HG03442 (cell line): ENCODE results near the gene RCAN1.
A peak's percentile ranks its signal among the peaks of the same experiment; 100 is the strongest.
"Not testable (repeated sequence)": the region's sequence is repeated elsewhere in the genome, so short reads cannot be mapped to it uniquely, and the experiment has no call there.

Source experiments
- ATAC-seq: cut with Tn5 transposase; IDR thresholded peaks from one replicate; pipeline ENCODE4 v1.9.1; 2021; ENCODE audit warnings: mild to moderate bottlenecking, moderate library complexity; ENCODE audit not compliant: unreplicated experiment

RCAN1 gene

GRCh38 chr21:34621434-34622350 is 6.8 kb upstream of the RCAN1 start:
- ATAC-seq, result no peak

- ATAC-seq, result no peak
These were observed 5.1 kb upstream of the RCAN1 start for GRCh38 chr21:34619841-34620665.

- ATAC-seq, result no peak
These were observed 4.0 kb upstream of the RCAN1 start for GRCh38 chr21:34618941-34619340.

- no peak for ATAC-seq
These were observed 2.9 kb upstream of the RCAN1 start for GRCh38 chr21:34617753-34618339.

GRCh38 chr21:34615487-34615814 is 538 bp upstream of the RCAN1 start:
- ATAC-seq, result no peak

GRCh38 chr21:34613679-34614627 is 960 bp downstream of the RCAN1 start:
- no peak for ATAC-seq

GRCh38 chr21:34612557-34612956 is 2.4 kb downstream of the RCAN1 start:
- ATAC-seq, result no peak

GRCh38 chr21:34612056-34612455 is 2.9 kb downstream of the RCAN1 start:
- no peak for ATAC-seq

GRCh38 chr21:34611528-34611927 is 3.4 kb downstream of the RCAN1 start:
- no peak for ATAC-seq

- no peak for ATAC-seq
These were observed 4.9 kb downstream of the RCAN1 start for GRCh38 chr21:34609933-34610549.

GRCh38 chr21:34609244-34609932 is 5.5 kb downstream of the RCAN1 start:
- ATAC-seq, result no peak

GRCh38 chr21:34607376-34607775 is 7.5 kb downstream of the RCAN1 start:
- not testable (repeated sequence) for ATAC-seq

- ATAC-seq, result no peak
These were observed 8.3 kb downstream of the RCAN1 start for GRCh38 chr21:34606621-34607020.

- no peak for ATAC-seq
These were observed 8.9 kb downstream of the RCAN1 start for GRCh38 chr21:34606051-34606450.

GRCh38 chr21:34604956-34605355 is 10.0 kb downstream of the RCAN1 start:
- ATAC-seq, result not testable (repeated sequence)

- no peak for ATAC-seq
These were observed 10.4 kb downstream of the RCAN1 start for GRCh38 chr21:34604556-34604955.

GRCh38 chr21:34603710-34604057 is 11.2 kb downstream of the RCAN1 start:
- no peak for ATAC-seq

GRCh38 chr21:34603002-34603709 is 11.8 kb downstream of the RCAN1 start:
- peak; percentile 49 for ATAC-seq

- ATAC-seq, result no peak
These were observed 12.9 kb downstream of the RCAN1 start for GRCh38 chr21:34602061-34602460.
